HEK293 (cell line): ENCODE data around the gene TOMM6.

Experiments
- BCL11A ChIP-seq: fragments of 450-650 bp; formaldehyde crosslinking; IDR thresholded peaks from 2 replicates; pipeline ENCODE4 v1.5.1; 2016; ENCODE audit warnings: low read depth, missing biosample characterization, missing genetic modification characterization
- FEZF1 ChIP-seq: fragments of 450-650 bp; formaldehyde crosslinking; IDR thresholded peaks from 2 replicates; pipeline ENCODE4 v1.5.1; 2016; ENCODE audit warnings: missing biosample characterization, missing genetic modification characterization
- GLI2 ChIP-seq: fragments of 450-650 bp; formaldehyde crosslinking; IDR thresholded peaks from 2 replicates; pipeline ENCODE4; 2017; ENCODE audit warnings: missing biosample characterization, missing genetic modification characterization, low read depth, borderline replicate concordance
- GLIS1 ChIP-seq: fragments of 450-650 bp; formaldehyde crosslinking; IDR thresholded peaks from 2 replicates; pipeline ENCODE4 v1.5.1; 2016; ENCODE audit warnings: missing biosample characterization, missing genetic modification characterization
- KLF8 ChIP-seq: fragments of 450-650 bp; formaldehyde crosslinking; IDR thresholded peaks from 2 replicates; pipeline ENCODE4 v1.5.1; 2016; ENCODE audit warnings: missing biosample characterization, missing genetic modification characterization
- MZF1 ChIP-seq: fragments of 450-650 bp; formaldehyde crosslinking; IDR thresholded peaks from 2 replicates; pipeline ENCODE4 v1.5.1; 2017; ENCODE audit warnings: missing biosample characterization, missing genetic modification characterization, borderline replicate concordance
- OVOL3 ChIP-seq: fragments of 450-650 bp; formaldehyde crosslinking; IDR thresholded peaks from 2 replicates; pipeline ENCODE4 v1.5.1; 2016; ENCODE audit warnings: missing biosample characterization, missing genetic modification characterization
- REPIN1 ChIP-seq: fragments of 450-650 bp; formaldehyde crosslinking; IDR thresholded peaks from 2 replicates; pipeline ENCODE4 v1.5.1; 2017; ENCODE audit warnings: missing biosample characterization, missing genetic modification characterization, low read depth
- SP3 ChIP-seq: fragments of 450-650 bp; formaldehyde crosslinking; IDR thresholded peaks from 2 replicates; pipeline ENCODE4 v1.5.1; 2016; ENCODE audit warnings: missing biosample characterization, missing genetic modification characterization
- ZBTB1 ChIP-seq: fragments of 450-650 bp; formaldehyde crosslinking; IDR thresholded peaks from 2 replicates; pipeline ENCODE4 v1.5.1; 2016; ENCODE audit warnings: missing biosample characterization, missing genetic modification characterization
- ZBTB17 ChIP-seq: fragments of 450-650 bp; formaldehyde crosslinking; IDR thresholded peaks from 2 replicates; pipeline ENCODE4 v1.5.1; 2016; ENCODE audit warnings: missing biosample characterization, missing genetic modification characterization
- ZBTB48 ChIP-seq: fragments of 450-650 bp; formaldehyde crosslinking; IDR thresholded peaks from 2 replicates; pipeline ENCODE4 v1.5.1; 2016; ENCODE audit warnings: missing biosample characterization, missing genetic modification characterization
- ZNF121 ChIP-seq: fragments of 450-650 bp; formaldehyde crosslinking; IDR thresholded peaks from 2 replicates; pipeline ENCODE4 v1.5.1; 2016; ENCODE audit warnings: missing biosample characterization, missing genetic modification characterization
- ZNF146 ChIP-seq: fragments of 450-650 bp; formaldehyde crosslinking; IDR thresholded peaks from 2 replicates; pipeline ENCODE4 v1.5.1; 2016; ENCODE audit warnings: missing biosample characterization, missing genetic modification characterization
- ZNF169 ChIP-seq: fragments of 450-650 bp; formaldehyde crosslinking; IDR thresholded peaks from 2 replicates; pipeline ENCODE4 v1.5.1; 2016; ENCODE audit warnings: missing biosample characterization, missing genetic modification characterization
- ZNF2 ChIP-seq: fragments of 450-650 bp; formaldehyde crosslinking; IDR thresholded peaks from 2 replicates; pipeline ENCODE4 v1.5.1; 2016; ENCODE audit warnings: missing biosample characterization, missing genetic modification characterization
- ZNF211 ChIP-seq: fragments of 450-650 bp; formaldehyde crosslinking; IDR thresholded peaks from 2 replicates; pipeline ENCODE4 v1.5.1; 2016; ENCODE audit warnings: low read depth, missing biosample characterization, missing genetic modification characterization
- ZNF366 ChIP-seq: fragments of 450-650 bp; formaldehyde crosslinking; conservative IDR thresholded peaks from 2 replicates; pipeline ENCODE4 v1.5.1; 2016; ENCODE audit warnings: missing biosample characterization, missing genetic modification characterization
- ZNF473 ChIP-seq: fragments of 450-650 bp; formaldehyde crosslinking; IDR thresholded peaks from 2 replicates; pipeline ENCODE4 v1.5.1; 2017; ENCODE audit warnings: missing biosample characterization, missing genetic modification characterization
- ZNF530 ChIP-seq: fragments of 450-650 bp; formaldehyde crosslinking; IDR thresholded peaks from 2 replicates; pipeline ENCODE4 v1.5.1; 2016; ENCODE audit warnings: low read depth, missing biosample characterization, missing genetic modification characterization
- ZNF558 ChIP-seq: fragments of 450-650 bp; formaldehyde crosslinking; IDR thresholded peaks from 2 replicates; pipeline ENCODE4 v1.5.1; 2016; ENCODE audit warnings: missing biosample characterization, missing genetic modification characterization
- ZNF610 ChIP-seq: fragments of 450-650 bp; formaldehyde crosslinking; IDR thresholded peaks from 2 replicates; pipeline ENCODE4 v1.5.1; 2016; ENCODE audit warnings: missing biosample characterization, missing genetic modification characterization, borderline replicate concordance
- ZNF623 ChIP-seq: fragments of 450-650 bp; formaldehyde crosslinking; IDR thresholded peaks from 2 replicates; pipeline ENCODE4 v1.5.1; 2016; ENCODE audit warnings: missing biosample characterization, missing genetic modification characterization
- ZNF654 ChIP-seq: fragments of 450-650 bp; formaldehyde crosslinking; IDR thresholded peaks from 2 replicates; pipeline ENCODE4 v1.5.1; 2016; ENCODE audit warnings: low read depth, missing biosample characterization, missing genetic modification characterization
- ZNF707 ChIP-seq: fragments of 450-650 bp; formaldehyde crosslinking; IDR thresholded peaks from 2 replicates; pipeline ENCODE4 v1.5.1; 2016; ENCODE audit warnings: missing biosample characterization, missing genetic modification characterization
- TF ChIP-seq, protein P1 (sequence below): fragments of 450-650 bp; formaldehyde crosslinking; IDR thresholded peaks from 2 replicates; pipeline ENCODE4 v1.5.1; 2016; ENCODE audit warnings: missing biosample characterization, missing genetic modification characterization
- TF ChIP-seq, protein P2 (sequence below): fragments of 450-650 bp; formaldehyde crosslinking; IDR thresholded peaks from 2 replicates; pipeline ENCODE4 v1.5.1; 2017; ENCODE audit warnings: missing biosample characterization, missing genetic modification characterization
- TF ChIP-seq, protein P3 (sequence below): fragments of 450-650 bp; formaldehyde crosslinking; IDR thresholded peaks from 2 replicates; pipeline ENCODE4 v1.5.1; 2016; ENCODE audit warnings: missing biosample characterization, missing genetic modification characterization
- TF ChIP-seq, protein P4 (sequence below): fragments of 450-650 bp; formaldehyde crosslinking; IDR thresholded peaks from 2 replicates; pipeline ENCODE4 v1.5.1; 2016; ENCODE audit warnings: missing biosample characterization, missing genetic modification characterization, low read depth
- TF ChIP-seq, protein P5 (sequence below): fragments of 450-650 bp; formaldehyde crosslinking; IDR thresholded peaks from 2 replicates; pipeline ENCODE4 v1.5.1; 2016; ENCODE audit warnings: missing biosample characterization, missing genetic modification characterization
- TF ChIP-seq, protein P6 (sequence below): fragments of 450-650 bp; formaldehyde crosslinking; IDR thresholded peaks from 2 replicates; pipeline ENCODE4 v1.5.1; 2016; ENCODE audit warnings: missing biosample characterization, missing genetic modification characterization

Gene TOMM6

DNA sequence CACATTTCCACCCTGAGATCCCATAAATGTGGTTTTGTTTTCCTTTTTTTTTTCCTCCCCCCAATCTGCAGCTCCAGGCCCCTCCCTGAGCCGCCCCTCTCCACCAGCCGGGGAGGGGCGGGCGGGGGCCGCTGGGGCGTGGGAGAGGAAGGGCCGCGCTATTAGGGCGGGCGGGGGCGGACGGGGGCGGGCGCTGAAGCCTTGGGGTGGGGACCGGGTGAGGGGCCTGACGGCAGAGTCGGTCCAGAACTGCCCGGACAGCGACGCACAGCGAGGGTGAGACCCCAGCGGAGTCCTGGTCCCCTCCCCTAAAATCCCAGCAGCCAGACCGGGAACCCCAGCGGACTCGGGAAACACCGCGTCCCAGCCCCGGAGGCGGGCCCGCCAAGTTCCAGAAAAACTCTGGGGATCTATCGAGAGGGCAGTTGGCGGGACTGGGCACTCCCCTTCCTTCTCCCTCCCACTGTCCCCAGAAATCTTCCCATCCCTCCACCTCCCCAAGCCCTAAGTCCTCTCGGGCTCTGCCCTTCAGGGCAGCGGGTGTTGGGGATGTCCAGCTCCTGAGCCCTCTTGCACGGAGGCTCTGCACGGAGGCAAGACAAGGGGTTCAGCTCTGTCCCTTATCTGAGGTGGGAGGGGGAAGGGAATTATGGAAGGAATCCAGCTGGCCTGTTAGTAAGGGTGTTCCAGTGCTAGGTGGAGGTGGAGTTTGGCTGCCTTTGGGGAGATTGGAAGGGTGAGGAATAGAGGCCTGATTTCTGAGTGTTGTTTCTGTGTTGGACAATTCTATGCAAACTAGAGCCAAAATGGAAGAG, 6.7 kb upstream of the TOMM6 start, which contains the start of gene PRICKLE4 (continued):
- TF ChIP-seq GLI2 (tag by site-specific recombination) (no peak), OVOL3 (tag by site-specific recombination) (no peak), ZNF610 (tag by site-specific recombination) (no peak), ZNF530 (tag by site-specific recombination) (no peak), SP3 (peak; percentile 28), REPIN1 (no peak), ZNF558 (tag by site-specific recombination) (no peak), ZNF146 (tag by site-specific recombination) (no peak), KLF8 (tag by site-specific recombination) (peak; percentile 16), ZNF707 (tag by site-specific recombination) (no peak), ZNF2 (tag by site-specific recombination) (no peak), BCL11A (no peak), ZNF623 (no peak), ZNF169 (tag by site-specific recombination) (no peak), ZBTB48 (tag by site-specific recombination) (peak; percentile 94), ZBTB1 (tag by site-specific recombination) (no peak), ZNF366 (no peak), ZBTB17 (peak; percentile 33), GLIS1 (tag by site-specific recombination) (peak; percentile 27), MZF1 (tag by site-specific recombination) (no peak), ZNF211 (no peak), FEZF1 (tag by site-specific recombination) (no peak), ZNF654 (tag by site-specific recombination) (no peak), ZNF121 (tag by site-specific recombination) (no peak), ZNF473 (tag by site-specific recombination) (no peak)
- TF ChIP-seq, protein P1, sequence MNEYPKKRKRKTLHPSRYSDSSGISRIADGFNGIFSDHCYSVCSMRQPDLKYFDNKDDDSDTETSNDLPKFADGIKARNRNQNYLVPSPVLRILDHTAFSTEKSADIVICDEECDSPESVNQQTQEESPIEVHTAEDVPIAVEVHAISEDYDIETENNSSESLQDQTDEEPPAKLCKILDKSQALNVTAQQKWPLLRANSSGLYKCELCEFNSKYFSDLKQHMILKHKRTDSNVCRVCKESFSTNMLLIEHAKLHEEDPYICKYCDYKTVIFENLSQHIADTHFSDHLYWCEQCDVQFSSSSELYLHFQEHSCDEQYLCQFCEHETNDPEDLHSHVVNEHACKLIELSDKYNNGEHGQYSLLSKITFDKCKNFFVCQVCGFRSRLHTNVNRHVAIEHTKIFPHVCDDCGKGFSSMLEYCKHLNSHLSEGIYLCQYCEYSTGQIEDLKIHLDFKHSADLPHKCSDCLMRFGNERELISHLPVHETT (tag by site-specific recombination), result no peak
- TF ChIP-seq, protein P2, sequence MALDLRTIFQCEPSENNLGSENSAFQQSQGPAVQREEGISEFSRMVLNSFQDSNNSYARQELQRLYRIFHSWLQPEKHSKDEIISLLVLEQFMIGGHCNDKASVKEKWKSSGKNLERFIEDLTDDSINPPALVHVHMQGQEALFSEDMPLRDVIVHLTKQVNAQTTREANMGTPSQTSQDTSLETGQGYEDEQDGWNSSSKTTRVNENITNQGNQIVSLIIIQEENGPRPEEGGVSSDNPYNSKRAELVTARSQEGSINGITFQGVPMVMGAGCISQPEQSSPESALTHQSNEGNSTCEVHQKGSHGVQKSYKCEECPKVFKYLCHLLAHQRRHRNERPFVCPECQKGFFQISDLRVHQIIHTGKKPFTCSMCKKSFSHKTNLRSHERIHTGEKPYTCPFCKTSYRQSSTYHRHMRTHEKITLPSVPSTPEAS, result no peak
- TF ChIP-seq, protein P3, sequence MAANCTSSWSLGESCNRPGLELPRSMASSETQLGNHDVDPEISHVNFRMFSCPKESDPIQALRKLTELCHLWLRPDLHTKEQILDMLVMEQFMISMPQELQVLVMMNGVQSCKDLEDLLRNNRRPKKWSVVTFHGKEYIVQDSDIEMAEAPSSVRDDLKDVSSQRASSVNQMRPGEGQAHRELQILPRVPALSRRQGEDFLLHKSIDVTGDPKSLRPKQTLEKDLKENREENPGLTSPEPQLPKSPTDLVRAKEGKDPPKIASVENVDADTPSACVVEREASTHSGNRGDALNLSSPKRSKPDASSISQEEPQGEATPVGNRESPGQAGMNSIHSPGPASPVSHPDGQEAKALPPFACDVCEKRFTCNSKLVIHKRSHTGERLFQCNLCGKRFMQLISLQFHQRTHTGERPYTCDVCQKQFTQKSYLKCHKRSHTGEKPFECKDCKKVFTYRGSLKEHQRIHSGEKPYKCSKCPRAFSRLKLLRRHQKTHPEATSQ (tag by site-specific recombination), result no peak
- TF ChIP-seq, protein P4, sequence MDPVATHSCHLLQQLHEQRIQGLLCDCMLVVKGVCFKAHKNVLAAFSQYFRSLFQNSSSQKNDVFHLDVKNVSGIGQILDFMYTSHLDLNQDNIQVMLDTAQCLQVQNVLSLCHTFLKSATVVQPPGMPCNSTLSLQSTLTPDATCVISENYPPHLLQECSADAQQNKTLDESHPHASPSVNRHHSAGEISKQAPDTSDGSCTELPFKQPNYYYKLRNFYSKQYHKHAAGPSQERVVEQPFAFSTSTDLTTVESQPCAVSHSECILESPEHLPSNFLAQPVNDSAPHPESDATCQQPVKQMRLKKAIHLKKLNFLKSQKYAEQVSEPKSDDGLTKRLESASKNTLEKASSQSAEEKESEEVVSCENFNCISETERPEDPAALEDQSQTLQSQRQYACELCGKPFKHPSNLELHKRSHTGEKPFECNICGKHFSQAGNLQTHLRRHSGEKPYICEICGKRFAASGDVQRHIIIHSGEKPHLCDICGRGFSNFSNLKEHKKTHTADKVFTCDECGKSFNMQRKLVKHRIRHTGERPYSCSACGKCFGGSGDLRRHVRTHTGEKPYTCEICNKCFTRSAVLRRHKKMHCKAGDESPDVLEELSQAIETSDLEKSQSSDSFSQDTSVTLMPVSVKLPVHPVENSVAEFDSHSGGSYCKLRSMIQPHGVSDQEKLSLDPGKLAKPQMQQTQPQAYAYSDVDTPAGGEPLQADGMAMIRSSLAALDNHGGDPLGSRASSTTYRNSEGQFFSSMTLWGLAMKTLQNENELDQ (tag by site-specific recombination), result no peak
- TF ChIP-seq, protein P5, sequence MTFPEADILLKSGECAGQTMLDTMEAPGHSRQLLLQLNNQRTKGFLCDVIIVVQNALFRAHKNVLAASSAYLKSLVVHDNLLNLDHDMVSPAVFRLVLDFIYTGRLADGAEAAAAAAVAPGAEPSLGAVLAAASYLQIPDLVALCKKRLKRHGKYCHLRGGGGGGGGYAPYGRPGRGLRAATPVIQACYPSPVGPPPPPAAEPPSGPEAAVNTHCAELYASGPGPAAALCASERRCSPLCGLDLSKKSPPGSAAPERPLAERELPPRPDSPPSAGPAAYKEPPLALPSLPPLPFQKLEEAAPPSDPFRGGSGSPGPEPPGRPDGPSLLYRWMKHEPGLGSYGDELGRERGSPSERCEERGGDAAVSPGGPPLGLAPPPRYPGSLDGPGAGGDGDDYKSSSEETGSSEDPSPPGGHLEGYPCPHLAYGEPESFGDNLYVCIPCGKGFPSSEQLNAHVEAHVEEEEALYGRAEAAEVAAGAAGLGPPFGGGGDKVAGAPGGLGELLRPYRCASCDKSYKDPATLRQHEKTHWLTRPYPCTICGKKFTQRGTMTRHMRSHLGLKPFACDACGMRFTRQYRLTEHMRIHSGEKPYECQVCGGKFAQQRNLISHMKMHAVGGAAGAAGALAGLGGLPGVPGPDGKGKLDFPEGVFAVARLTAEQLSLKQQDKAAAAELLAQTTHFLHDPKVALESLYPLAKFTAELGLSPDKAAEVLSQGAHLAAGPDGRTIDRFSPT, result no peak
- TF ChIP-seq, protein P6, sequence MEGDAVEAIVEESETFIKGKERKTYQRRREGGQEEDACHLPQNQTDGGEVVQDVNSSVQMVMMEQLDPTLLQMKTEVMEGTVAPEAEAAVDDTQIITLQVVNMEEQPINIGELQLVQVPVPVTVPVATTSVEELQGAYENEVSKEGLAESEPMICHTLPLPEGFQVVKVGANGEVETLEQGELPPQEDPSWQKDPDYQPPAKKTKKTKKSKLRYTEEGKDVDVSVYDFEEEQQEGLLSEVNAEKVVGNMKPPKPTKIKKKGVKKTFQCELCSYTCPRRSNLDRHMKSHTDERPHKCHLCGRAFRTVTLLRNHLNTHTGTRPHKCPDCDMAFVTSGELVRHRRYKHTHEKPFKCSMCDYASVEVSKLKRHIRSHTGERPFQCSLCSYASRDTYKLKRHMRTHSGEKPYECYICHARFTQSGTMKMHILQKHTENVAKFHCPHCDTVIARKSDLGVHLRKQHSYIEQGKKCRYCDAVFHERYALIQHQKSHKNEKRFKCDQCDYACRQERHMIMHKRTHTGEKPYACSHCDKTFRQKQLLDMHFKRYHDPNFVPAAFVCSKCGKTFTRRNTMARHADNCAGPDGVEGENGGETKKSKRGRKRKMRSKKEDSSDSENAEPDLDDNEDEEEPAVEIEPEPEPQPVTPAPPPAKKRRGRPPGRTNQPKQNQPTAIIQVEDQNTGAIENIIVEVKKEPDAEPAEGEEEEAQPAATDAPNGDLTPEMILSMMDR (tag by site-specific recombination), result no peak
